HG02973 (cell line): ENCODE measurements around the gene SMAD3.
"Not testable (repeated sequence)": the region's sequence is repeated elsewhere in the genome, so short reads cannot be mapped to it uniquely, and the experiment has no call there.

Experiments
- ATAC-seq: cut with Tn5 transposase; IDR thresholded peaks from one replicate; pipeline ENCODE4 v1.9.1; 2021; ENCODE audit warnings: moderate library complexity; ENCODE audit not compliant: unreplicated experiment

The SMAD3 gene

GRCh38 chr15:67062369-67062985 is 2.9 kb upstream of the SMAD3 start:
- no peak for ATAC-seq

GRCh38 chr15:67063689-67064606 is 1.5 kb upstream of the SMAD3 start:
- ATAC-seq = no peak

- peak; percentile 28 for ATAC-seq
These were observed 533 bp upstream of the SMAD3 start for GRCh38 chr15:67064607-67065530.

DNA sequence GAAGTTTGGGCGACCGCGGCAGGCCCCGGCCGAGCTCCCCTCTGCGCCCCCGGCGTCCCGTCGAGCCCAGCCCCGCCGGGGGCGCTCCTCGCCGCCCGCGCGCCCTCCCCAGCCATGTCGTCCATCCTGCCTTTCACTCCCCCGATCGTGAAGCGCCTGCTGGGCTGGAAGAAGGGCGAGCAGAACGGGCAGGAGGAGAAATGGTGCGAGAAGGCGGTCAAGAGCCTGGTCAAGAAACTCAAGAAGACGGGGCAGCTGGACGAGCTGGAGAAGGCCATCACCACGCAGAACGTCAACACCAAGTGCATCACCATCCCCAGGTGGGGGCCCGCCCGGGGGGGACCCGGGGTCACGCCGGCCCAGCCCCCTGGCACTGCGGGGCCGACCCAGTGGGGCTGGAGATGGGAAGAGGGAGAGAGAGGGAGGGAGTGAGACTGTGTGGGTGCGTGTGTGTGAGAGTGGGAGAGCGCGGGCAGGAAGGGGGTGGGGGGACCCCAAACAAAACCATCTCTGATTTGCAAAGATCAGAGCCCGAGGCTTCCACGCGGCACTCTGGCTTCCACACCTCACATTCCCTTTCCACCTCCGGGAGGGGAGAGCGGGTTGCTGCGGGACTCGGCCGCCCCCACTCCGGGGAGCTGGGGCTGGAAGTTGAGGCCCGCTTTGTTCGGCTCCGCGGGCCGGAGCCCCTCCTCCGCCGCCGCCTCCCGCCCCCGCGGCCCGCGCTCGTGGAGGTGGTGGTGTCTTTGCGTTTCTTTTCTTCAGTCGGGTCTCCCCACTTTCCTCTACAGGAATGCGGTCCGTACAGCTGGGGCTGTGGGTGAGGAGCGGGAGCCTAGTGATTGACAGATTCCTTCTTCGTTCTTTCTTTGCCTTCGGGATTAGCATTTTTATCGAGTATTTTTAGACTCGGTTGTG is 898 bp downstream of the SMAD3 start:
- ATAC-seq = no peak

DNA sequence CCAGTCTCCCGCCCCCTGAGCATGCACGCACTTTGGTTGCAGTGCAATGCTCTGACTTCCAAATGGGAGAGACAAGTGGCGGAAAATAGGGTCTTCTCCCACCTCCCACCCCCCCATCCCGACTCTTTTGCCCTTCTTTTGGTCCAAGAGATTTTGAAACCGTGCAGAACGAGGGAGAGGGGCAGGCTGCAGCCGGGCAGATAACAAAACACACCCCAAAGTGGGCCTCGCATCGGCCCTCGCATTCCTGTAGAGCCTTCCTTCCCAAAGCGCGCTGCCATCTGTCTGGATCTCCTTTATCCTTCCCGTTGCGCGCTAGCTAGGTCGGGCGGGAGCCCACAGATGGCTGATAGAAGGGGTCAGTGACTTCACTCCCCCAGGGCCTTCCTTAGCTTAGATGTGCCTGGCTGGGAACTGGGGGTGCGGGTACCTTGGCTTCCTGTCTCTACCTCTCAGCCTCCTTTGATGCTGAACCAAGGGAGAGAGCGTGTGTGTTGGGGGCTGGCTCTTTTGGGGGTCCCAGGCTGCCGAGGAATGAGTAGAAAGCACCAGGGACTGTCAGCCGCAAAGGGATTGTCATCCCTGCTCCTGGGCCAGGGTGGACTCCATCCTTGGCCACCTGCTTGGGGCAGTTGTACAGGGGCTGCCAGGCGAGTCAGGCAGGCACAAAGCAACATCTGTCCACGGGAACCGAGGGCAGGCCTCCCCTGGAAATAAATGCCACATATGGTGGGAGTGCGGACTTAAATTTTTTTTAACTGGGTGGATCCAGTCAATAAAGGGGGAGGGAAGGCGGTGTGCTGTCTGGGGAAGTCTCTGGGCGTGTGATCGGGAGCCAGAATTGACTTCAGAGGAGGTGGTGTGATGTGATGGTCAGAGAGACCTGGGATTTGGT is 1.8 kb downstream of the SMAD3 start:
- ATAC-seq = no peak

- no peak for ATAC-seq
These were observed 2.6 kb downstream of the SMAD3 start for GRCh38 chr15:67067930-67068551.

- no peak for ATAC-seq
These were observed 3.5 kb downstream of the SMAD3 start for GRCh38 chr15:67068710-67069400.

DNA sequence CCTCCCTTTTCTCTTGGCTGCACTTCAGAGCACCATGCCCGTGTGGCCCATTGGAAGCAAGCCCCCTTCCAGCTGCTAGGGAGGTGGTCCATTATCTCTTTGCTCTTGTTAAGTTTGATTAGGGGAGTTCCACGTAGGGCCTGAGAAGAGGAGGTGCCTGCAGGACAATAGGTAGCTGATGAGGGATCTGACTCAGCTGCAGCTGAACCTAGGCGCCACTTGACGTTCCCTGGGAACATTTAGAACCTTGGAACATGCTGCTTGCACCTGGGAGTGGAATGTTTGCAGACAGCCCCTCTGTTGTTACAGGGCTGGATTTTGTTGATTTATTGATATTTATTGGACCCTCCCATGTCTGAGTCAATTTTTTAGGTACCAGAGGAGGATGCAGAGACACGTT is 4.7 kb downstream of the SMAD3 start:
- ATAC-seq = no peak

DNA sequence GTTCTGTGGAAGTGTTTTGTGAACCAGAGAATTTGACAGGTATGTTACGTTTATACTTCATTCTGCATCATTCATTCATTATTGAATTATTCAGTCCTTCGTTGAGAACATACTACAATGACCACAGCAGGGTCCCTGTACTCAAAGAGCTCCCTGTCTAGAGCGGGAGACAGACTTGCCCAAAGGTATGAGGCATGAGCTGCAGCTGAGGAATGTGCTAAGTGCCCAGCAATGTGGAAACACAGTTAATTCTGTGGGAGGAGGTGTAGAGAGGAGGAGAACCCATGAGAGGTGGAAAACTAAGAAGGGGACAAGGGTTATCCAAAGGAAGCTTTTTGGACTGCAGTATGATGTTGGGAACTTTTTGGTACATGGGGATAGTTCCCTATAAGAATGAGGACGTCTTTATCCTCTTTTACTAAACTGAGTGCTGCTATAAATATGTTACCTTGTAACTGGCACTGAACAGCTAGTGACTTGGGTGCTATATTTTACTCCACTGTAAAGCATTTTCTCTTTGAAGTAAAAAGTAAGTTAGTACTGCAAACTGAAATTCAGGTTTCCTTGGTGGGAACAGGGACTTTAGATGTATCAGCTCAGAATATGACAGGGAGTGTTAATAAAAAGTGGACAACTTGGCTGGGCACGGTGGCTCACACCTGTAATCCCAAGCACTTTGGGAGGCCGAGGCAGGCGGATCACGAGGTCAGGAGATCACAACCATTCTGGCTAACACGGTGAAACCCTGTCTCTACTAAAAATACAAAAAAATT is 5.7 kb downstream of the SMAD3 start:
- no peak for ATAC-seq

DNA sequence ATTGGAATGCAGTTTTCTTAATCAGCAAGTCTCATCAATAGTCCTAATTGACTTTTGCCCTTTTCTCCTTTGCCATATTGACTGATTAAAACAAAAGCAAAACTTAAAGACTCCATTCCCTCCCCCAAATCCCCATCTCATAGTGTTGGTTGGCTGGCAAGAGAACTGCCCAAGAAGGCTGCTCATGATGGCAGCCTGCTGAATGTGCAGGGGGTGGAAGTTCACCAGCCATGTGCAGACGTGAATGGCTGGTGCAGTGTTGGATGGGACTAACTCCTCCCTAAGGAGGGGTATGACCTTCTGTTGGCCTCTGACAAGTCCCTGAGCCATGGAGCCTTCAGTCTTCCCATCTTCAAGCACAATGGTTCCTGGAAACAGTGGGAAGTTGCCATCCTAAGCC is 7.0 kb downstream of the SMAD3 start:
- no peak for ATAC-seq

DNA sequence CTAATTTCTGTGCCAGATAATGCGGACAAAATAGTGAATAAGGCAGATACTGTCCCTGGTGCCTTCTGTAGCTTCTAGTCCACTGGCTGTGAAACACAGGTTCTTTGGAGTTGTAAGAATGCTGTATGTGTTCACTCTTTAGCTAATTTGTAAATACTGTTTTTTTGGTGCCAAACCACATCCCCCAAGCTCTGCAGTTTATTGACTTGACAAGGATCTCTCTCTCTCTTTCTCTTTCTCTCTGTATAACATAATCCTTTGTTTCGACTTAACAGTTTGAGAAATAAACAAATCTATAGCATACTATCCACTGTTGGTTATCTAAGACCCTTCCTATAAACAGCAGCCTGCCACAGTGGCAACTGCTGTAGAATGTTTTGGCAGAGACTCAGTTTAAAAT is 7.6 kb downstream of the SMAD3 start:
- ATAC-seq = no peak

- ATAC-seq = no peak
These were observed 9.5 kb downstream of the SMAD3 start for GRCh38 chr15:67074886-67075229.

DNA sequence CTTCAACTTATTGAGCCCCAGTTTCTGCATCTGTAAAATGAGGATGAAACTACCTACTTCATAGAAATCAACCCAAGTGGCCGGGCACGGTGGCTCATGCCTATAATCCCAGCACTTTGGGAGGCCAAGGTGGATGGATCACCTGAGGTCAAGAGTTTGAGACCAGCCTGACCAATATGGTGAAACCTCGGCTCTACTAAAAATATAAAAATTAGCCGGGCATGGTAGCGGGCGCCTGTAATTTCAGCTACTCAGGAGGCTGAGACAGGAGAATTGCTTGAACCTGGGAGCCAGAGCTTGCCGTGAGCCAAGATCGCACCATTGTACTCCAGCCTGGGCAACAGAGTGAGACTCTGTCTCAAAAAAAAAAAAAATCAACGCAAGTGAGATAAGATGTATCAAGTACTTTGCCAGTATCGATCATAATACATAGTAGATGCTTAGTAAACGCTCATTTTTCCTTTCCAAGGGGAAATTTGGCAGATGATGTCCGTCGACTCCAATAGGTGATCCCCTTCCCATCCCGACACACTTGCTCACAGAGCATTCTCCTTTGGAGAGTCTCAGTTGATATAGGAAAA is 10.2 kb downstream of the SMAD3 start:
- not testable (repeated sequence) for ATAC-seq

DNA sequence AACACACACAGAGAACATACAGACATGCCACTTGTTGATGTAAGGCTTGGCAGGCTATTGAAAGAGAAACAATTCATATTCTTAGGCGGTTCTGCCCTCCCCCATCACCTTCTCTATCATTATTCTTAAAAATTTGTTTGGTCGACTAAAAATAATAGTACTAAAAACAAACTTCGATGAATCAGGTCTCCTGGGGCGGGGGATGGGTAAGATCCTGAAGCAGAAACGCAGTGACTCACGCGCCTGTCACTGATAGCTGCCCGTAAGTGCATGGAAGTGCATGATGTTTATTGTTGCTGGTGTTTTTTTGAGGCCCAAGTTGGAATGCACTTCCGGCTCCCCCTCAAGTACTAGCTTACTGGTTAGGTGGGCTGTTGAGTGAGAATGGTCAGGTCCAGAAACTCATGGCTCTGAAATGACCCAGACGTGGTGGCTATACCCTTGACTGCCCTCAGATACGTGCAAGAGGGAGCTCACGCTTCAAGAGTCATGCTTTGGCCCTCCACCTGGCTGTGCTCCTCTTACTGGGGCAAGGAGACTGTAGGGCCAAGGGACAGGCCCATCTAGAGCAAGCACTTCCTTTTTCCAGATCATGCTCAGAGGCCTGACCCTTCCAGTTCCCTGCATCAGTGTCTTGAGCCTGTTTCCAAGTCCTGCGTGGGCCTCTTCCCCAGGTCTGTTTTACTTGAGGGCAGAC is 10.9 kb downstream of the SMAD3 start:
- no peak for ATAC-seq

GRCh38 chr15:67077641-67078215 is 12.3 kb downstream of the SMAD3 start:
- ATAC-seq = no peak

DNA sequence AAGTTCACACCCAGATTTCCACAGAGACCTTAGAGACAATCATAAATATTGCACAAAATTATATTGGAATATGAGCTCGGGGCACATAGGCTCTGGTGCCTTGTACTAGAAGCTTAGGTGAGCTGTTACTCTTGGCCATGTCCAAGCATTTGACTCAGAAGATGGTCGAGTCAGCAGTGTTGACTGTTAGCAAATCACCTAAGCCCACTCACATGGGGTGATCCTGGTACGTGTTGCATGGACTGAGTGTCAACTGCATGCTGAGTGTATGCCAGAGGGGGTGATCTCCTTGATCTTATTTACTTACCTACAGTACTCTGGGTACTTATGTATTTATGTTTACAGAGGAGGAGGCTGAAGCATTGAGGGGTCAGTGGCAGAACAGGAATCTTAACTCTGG is 14.0 kb downstream of the SMAD3 start:
- no peak for ATAC-seq
